H1 (cell line): ENCODE results near the gene BCL2L11. TPM values are rescaled to one million over a fixed set of nuclear protein-coding genes. Genes with fewer than 3 reads are reported as not detected.

Source experiments
- CHD7 ChIP-seq: fragments of 300-600 bp; sonication (generic); IDR thresholded peaks from 2 replicates; pipeline ENCODE4 v1.7.1; 2012; ENCODE audit warnings: low read length, moderate library complexity, mild to moderate bottlenecking, inconsistent platforms; ENCODE audit not compliant: insufficient replicate concordance
- CTBP2 ChIP-seq: IDR thresholded peaks from 2 replicates; pipeline ENCODE4 v1.7.0; 2011; ENCODE audit warnings: borderline replicate concordance, mild to moderate bottlenecking, moderate library complexity, mixed read lengths, low read length; ENCODE audit not compliant: insufficient read depth, insufficient read length
- RBBP5 ChIP-seq: IDR thresholded peaks from 2 replicates; pipeline ENCODE4 v1.7.1; 2012; ENCODE audit warnings: low read depth, mild to moderate bottlenecking, inconsistent platforms, low read length, moderate library complexity, borderline replicate concordance
- RXRA ChIP-seq: IDR thresholded peaks from 2 replicates; pipeline ENCODE4 v1.6.1; 2011; ENCODE audit warnings: low read depth, mild to moderate bottlenecking, low read length, moderate library complexity; ENCODE audit not compliant: insufficient read depth
- polyA plus RNA-seq, 7 experiments: library from polyadenylated mRNA; depleted of rRNA in 3 of 7; stranded (reverse) in 5 of 7; unstranded in 2 of 7; fragments of >200 nt in 5 of 7; fragments of 200-250 nt in 2 of 7; gene quantifications; 1 replicate in 5 of 7; 2 replicates in 1 of 7; 4 replicates in 1 of 7; pipeline versions ENCODE4 v1.2.1 to v1.2.3, GENCODE V29; 2011 to 2013; ENCODE audit warnings: missing spikeins in 2 of 7, mixed read lengths in 2 of 7
- total RNA-seq: library from RNA; stranded (reverse); fragmentation: NEBNext Ultra II Directional; extraction: Animal tissue kit (Norgen Biotek cat#: 25700); gene quantifications from 2 replicates; pipeline ENCODE4 v1.2.1, GENCODE V29; 2021

The BCL2L11 gene
- total and polyA plus RNA-seq, 2 of the 8 experiments (the other 6 are each of a cell fraction or from before 2014, with no cell fraction given): 7.5 to 22.9 TPM

- TF ChIP-seq CHD7 (peak; percentile 26), RXRA (no peak), CTBP2 (no peak), RBBP5 (0 out of 2 replicates have a peak, but pooled peaks have one; percentile 27)
Observed at GRCh38 chr2:111116843-111117597, 3.7 kb upstream of the BCL2L11 start (continued).
